DND-41 (cell line): ENCODE measurements around the gene CERS6.

ENCODE experiments used
- EZH2 ChIP-seq: IDR thresholded peaks from 3 replicates; pipeline ENCODE4 v1.6.1; 2012; ENCODE audit warnings: borderline replicate concordance, low read depth, mild to moderate bottlenecking, moderate library complexity, low read length, inconsistent platforms; ENCODE audit not compliant: severe bottlenecking
- TF ChIP-seq, protein P1 (sequence below): IDR thresholded peaks from 2 replicates; pipeline ENCODE4 v1.5.1; 2012; ENCODE audit warnings: borderline replicate concordance, low read length, moderate library complexity, mild to moderate bottlenecking; ENCODE audit not compliant: poor library complexity, severe bottlenecking; ENCODE audit errors: extremely low read depth

DNA sequence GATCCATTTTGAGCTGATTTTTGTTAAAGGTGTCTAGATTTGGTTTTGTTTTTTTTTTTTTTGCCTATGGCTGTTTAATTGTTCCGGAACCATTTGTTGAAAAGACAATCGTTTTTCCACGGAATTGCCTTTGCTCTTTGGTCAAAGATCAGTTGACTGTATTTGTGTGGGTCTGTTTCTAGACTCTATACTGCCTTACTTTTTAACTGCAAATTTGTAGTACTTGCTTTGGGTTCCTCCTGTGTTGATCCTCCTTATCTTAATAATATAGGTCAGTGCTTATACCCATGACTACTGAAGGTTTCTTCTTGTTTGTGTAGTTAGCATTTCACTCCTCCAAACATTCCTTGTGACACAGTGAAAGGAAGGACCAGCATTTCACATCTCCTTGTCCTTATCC is 30.4 kb downstream of the CERS6 start:
- no peak for TF ChIP-seq EZH2
- TF ChIP-seq, protein P1, sequence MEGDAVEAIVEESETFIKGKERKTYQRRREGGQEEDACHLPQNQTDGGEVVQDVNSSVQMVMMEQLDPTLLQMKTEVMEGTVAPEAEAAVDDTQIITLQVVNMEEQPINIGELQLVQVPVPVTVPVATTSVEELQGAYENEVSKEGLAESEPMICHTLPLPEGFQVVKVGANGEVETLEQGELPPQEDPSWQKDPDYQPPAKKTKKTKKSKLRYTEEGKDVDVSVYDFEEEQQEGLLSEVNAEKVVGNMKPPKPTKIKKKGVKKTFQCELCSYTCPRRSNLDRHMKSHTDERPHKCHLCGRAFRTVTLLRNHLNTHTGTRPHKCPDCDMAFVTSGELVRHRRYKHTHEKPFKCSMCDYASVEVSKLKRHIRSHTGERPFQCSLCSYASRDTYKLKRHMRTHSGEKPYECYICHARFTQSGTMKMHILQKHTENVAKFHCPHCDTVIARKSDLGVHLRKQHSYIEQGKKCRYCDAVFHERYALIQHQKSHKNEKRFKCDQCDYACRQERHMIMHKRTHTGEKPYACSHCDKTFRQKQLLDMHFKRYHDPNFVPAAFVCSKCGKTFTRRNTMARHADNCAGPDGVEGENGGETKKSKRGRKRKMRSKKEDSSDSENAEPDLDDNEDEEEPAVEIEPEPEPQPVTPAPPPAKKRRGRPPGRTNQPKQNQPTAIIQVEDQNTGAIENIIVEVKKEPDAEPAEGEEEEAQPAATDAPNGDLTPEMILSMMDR, result no peak
